HepG2 (cell line): ENCODE results near the gene SMCHD1. TPM values are rescaled to one million over a fixed set of nuclear protein-coding genes. Genes with fewer than 3 reads are reported as not detected.

Source experiments
- HOXA3 ChIP-seq: sonication (generic); formaldehyde crosslinking; IDR thresholded peaks from 2 replicates; pipeline ENCODE4 v1.5.0; 2020; ENCODE audit warnings: missing genetic modification reagents
- PHF8 ChIP-seq: sonication (generic); formaldehyde crosslinking; IDR thresholded peaks from 2 replicates; pipeline ENCODE4 v1.5.0; 2020; ENCODE audit warnings: missing genetic modification reagents
- PTBP1 ChIP-seq: fragments of 200-400 bp; formaldehyde crosslinking; IDR thresholded peaks from 2 replicates; pipeline ENCODE4 v1.6.1; 2018; ENCODE audit warnings: low read length, low read depth; ENCODE audit not compliant: poor library complexity, severe bottlenecking
- RBM39 ChIP-seq: fragments of 200-400 bp; formaldehyde crosslinking; IDR thresholded peaks from one replicate; pipeline ENCODE4 v1.6.1; 2018; ENCODE audit warnings: antibody characterized with exemption, mild to moderate bottlenecking, low read depth, low read length; ENCODE audit not compliant: poor library complexity, severe bottlenecking
- SALL1 ChIP-seq: sonication (generic); formaldehyde crosslinking; IDR thresholded peaks from 2 replicates; pipeline ENCODE4 v1.8.0; 2022; ENCODE audit warnings: mild to moderate bottlenecking, missing genetic modification reagents
- SALL2 ChIP-seq: sonication (generic); formaldehyde crosslinking; IDR thresholded peaks from 2 replicates; pipeline ENCODE4 v1.8.1; 2023; ENCODE audit warnings: mild to moderate bottlenecking, missing genetic modification reagents, inconsistent platforms
- SIN3B ChIP-seq: fragments of 150-350 bp; IDR thresholded peaks from 2 replicates; pipeline ENCODE4 v1.6.1; 2014; ENCODE audit warnings: low read length
- WIZ ChIP-seq: sonication (generic); formaldehyde crosslinking; IDR thresholded peaks from 2 replicates; pipeline ENCODE4 v1.5.1; 2020; ENCODE audit warnings: mild to moderate bottlenecking, missing genetic modification reagents
- ZKSCAN5 ChIP-seq: sonication (generic); formaldehyde crosslinking; IDR thresholded peaks from 2 replicates; pipeline ENCODE4 v1.5.1; 2020; ENCODE audit warnings: mild to moderate bottlenecking, missing genetic modification reagents
- ZNF121 ChIP-seq: sonication (generic); formaldehyde crosslinking; IDR thresholded peaks from 2 replicates; pipeline ENCODE4 v1.5.0; 2020; ENCODE audit warnings: mild to moderate bottlenecking, missing genetic modification reagents
- ZNF382 ChIP-seq: sonication (generic); formaldehyde crosslinking; IDR thresholded peaks from 2 replicates; pipeline ENCODE4 v1.5.0; 2020; ENCODE audit warnings: missing genetic modification reagents, mild to moderate bottlenecking, borderline replicate concordance
- ZNF563 ChIP-seq: sonication (generic); formaldehyde crosslinking; IDR thresholded peaks from 2 replicates; pipeline ENCODE4 v1.8.0; 2022; ENCODE audit warnings: mild to moderate bottlenecking, moderate library complexity, missing genetic modification reagents
- polyA plus RNA-seq, 8 experiments: library from polyadenylated mRNA; depleted of rRNA in 3 of 8; stranded (reverse) in 7 of 8; unstranded in 1 of 8; fragments of >200 nt; fragmentation: Illumina TruSeq in 4 of 8; extraction: Trizol in 4 of 8; gene quantifications; 2 replicates each; pipeline versions ENCODE4 v1.2.1 to v1.2.3, GENCODE V29; 2011 to 2016; ENCODE audit warnings: low read depth in 4 of 8, missing spikeins in 1 of 8, mixed read lengths in 1 of 8; ENCODE audit not compliant: insufficient read depth in 1 of 8
- total RNA-seq, 5 experiments: library from RNA; depleted of rRNA; stranded (reverse); fragments of >200 nt; fragmentation: Illumina TruSeq; extraction: Trizol; gene quantifications; 2 replicates each; pipeline ENCODE4 v1.2.3, GENCODE V29; 2016; ENCODE audit warnings: low read depth in 1 of 5
- TF ChIP-seq, protein P1 (sequence below): sonication (generic); formaldehyde crosslinking; IDR thresholded peaks from 2 replicates; pipeline ENCODE4 v1.4.0; 2020; ENCODE audit warnings: missing genetic modification reagents
- TF ChIP-seq, protein P2 (sequence below): sonication (generic); formaldehyde crosslinking; IDR thresholded peaks from 2 replicates; pipeline ENCODE4 v1.4.0; 2020; ENCODE audit warnings: mild to moderate bottlenecking, missing genetic modification reagents
- TF ChIP-seq, protein P3 (sequence below): sonication (generic); formaldehyde crosslinking; IDR thresholded peaks from 2 replicates; pipeline ENCODE4 v1.8.0; 2022; ENCODE audit warnings: missing genetic modification reagents, mild to moderate bottlenecking, borderline replicate concordance
- TF ChIP-seq, protein P4 (sequence below): sonication (generic); formaldehyde crosslinking; IDR thresholded peaks from 2 replicates; pipeline ENCODE4 v1.4.0; 2020; ENCODE audit warnings: low read depth, mild to moderate bottlenecking, missing genetic modification reagents
- TF ChIP-seq, protein P5 (sequence below): sonication (generic); formaldehyde crosslinking; IDR thresholded peaks from 2 replicates; pipeline ENCODE4 v1.9.0; 2022; ENCODE audit warnings: missing genetic modification reagents, mild to moderate bottlenecking, borderline replicate concordance
- TF ChIP-seq, protein P6 (sequence below): fragments of 450-650 bp; IDR thresholded peaks from 2 replicates; pipeline ENCODE4 v1.6.1; 2017; ENCODE audit warnings: mild to moderate bottlenecking

SMCHD1 gene
- total and polyA plus RNA-seq, 2 of the 13 experiments (the other 11 are each of a cell fraction or from before 2014, with no cell fraction given): 21.4 to 93.6 TPM

DNA sequence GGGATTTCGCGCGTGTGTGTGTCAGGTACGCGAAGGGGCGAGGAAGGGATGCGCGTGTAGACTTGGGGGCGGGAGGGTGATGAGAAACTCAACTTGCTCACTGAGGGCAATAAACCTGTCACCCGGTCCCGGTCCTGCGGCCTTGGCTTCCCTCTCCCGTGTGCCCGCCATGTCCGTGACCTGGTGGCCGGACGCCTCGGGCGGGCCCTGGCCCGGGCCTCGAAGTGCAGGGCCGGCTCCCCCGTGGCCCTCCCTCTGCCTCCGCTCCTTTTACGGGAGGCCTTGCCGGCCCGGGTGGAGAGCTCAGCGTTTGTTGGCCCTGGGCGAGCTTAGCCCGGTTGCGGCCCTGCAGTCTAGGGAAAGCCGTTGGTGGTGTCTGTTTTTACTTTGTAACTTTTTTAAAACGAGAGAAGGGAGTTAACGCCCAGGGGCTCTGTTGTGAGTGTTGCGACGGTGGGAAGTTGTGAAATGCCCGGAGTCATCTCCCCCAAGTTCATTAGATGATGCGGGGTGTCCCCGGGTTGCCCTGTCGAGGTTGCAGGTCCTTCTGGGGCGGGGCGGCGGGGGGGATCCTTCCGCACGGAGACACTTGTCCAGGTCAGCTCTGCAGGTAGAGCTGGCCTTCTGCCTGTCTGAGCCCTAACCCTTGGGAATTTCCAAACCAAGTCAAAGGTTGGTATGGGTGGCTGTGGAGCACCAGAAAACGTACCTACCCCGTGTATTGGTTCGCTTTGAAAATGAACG, 883 bp downstream of the SMCHD1 start (continued):
- TF ChIP-seq, protein P1, sequence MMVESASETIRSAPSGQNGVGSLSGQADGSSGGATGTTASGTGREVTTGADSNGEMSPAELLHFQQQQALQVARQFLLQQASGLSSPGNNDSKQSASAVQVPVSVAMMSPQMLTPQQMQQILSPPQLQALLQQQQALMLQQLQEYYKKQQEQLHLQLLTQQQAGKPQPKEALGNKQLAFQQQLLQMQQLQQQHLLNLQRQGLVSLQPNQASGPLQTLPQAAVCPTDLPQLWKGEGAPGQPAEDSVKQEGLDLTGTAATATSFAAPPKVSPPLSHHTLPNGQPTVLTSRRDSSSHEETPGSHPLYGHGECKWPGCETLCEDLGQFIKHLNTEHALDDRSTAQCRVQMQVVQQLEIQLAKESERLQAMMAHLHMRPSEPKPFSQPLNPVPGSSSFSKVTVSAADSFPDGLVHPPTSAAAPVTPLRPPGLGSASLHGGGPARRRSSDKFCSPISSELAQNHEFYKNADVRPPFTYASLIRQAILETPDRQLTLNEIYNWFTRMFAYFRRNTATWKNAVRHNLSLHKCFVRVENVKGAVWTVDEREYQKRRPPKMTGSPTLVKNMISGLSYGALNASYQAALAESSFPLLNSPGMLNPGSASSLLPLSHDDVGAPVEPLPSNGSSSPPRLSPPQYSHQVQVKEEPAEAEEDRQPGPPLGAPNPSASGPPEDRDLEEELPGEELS: no peak
- TF ChIP-seq PTBP1 (no peak), ZNF382 (no peak), SALL2 (no peak), ZNF563 (CRISPR knock-in tag) (no peak), WIZ (CRISPR knock-in tag) (0 out of 2 replicates have a peak, but pooled peaks have one; percentile 18), ZKSCAN5 (CRISPR knock-in tag) (no peak), PHF8 (CRISPR knock-in tag) (peak; percentile 61), HOXA3 (no peak), SIN3B (no peak), SALL1 (CRISPR knock-in tag) (peak; percentile 4; the same call in 1 of the 2 replicates), ZNF121 (CRISPR knock-in tag) (no peak), RBM39 (no peak)
- TF ChIP-seq, protein P2, sequence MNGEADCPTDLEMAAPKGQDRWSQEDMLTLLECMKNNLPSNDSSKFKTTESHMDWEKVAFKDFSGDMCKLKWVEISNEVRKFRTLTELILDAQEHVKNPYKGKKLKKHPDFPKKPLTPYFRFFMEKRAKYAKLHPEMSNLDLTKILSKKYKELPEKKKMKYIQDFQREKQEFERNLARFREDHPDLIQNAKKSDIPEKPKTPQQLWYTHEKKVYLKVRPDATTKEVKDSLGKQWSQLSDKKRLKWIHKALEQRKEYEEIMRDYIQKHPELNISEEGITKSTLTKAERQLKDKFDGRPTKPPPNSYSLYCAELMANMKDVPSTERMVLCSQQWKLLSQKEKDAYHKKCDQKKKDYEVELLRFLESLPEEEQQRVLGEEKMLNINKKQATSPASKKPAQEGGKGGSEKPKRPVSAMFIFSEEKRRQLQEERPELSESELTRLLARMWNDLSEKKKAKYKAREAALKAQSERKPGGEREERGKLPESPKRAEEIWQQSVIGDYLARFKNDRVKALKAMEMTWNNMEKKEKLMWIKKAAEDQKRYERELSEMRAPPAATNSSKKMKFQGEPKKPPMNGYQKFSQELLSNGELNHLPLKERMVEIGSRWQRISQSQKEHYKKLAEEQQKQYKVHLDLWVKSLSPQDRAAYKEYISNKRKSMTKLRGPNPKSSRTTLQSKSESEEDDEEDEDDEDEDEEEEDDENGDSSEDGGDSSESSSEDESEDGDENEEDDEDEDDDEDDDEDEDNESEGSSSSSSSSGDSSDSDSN (CRISPR knock-in tag): peak; percentile 66
- TF ChIP-seq, protein P3, sequence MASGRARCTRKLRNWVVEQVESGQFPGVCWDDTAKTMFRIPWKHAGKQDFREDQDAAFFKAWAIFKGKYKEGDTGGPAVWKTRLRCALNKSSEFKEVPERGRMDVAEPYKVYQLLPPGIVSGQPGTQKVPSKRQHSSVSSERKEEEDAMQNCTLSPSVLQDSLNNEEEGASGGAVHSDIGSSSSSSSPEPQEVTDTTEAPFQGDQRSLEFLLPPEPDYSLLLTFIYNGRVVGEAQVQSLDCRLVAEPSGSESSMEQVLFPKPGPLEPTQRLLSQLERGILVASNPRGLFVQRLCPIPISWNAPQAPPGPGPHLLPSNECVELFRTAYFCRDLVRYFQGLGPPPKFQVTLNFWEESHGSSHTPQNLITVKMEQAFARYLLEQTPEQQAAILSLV: no peak
- TF ChIP-seq, protein P4, sequence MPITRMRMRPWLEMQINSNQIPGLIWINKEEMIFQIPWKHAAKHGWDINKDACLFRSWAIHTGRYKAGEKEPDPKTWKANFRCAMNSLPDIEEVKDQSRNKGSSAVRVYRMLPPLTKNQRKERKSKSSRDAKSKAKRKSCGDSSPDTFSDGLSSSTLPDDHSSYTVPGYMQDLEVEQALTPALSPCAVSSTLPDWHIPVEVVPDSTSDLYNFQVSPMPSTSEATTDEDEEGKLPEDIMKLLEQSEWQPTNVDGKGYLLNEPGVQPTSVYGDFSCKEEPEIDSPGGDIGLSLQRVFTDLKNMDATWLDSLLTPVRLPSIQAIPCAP (CRISPR knock-in tag): no peak
- TF ChIP-seq, protein P5, sequence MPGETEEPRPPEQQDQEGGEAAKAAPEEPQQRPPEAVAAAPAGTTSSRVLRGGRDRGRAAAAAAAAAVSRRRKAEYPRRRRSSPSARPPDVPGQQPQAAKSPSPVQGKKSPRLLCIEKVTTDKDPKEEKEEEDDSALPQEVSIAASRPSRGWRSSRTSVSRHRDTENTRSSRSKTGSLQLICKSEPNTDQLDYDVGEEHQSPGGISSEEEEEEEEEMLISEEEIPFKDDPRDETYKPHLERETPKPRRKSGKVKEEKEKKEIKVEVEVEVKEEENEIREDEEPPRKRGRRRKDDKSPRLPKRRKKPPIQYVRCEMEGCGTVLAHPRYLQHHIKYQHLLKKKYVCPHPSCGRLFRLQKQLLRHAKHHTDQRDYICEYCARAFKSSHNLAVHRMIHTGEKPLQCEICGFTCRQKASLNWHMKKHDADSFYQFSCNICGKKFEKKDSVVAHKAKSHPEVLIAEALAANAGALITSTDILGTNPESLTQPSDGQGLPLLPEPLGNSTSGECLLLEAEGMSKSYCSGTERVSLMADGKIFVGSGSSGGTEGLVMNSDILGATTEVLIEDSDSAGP (CRISPR knock-in tag): 0 out of 2 replicates have a peak, but pooled peaks have one; percentile 41
- TF ChIP-seq, protein P6, sequence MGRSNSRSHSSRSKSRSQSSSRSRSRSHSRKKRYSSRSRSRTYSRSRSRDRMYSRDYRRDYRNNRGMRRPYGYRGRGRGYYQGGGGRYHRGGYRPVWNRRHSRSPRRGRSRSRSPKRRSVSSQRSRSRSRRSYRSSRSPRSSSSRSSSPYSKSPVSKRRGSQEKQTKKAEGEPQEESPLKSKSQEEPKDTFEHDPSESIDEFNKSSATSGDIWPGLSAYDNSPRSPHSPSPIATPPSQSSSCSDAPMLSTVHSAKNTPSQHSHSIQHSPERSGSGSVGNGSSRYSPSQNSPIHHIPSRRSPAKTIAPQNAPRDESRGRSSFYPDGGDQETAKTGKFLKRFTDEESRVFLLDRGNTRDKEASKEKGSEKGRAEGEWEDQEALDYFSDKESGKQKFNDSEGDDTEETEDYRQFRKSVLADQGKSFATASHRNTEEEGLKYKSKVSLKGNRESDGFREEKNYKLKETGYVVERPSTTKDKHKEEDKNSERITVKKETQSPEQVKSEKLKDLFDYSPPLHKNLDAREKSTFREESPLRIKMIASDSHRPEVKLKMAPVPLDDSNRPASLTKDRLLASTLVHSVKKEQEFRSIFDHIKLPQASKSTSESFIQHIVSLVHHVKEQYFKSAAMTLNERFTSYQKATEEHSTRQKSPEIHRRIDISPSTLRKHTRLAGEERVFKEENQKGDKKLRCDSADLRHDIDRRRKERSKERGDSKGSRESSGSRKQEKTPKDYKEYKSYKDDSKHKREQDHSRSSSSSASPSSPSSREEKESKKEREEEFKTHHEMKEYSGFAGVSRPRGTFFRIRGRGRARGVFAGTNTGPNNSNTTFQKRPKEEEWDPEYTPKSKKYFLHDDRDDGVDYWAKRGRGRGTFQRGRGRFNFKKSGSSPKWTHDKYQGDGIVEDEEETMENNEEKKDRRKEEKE: no peak
